ENCODE data around the gene MUC5AC.

DNA sequence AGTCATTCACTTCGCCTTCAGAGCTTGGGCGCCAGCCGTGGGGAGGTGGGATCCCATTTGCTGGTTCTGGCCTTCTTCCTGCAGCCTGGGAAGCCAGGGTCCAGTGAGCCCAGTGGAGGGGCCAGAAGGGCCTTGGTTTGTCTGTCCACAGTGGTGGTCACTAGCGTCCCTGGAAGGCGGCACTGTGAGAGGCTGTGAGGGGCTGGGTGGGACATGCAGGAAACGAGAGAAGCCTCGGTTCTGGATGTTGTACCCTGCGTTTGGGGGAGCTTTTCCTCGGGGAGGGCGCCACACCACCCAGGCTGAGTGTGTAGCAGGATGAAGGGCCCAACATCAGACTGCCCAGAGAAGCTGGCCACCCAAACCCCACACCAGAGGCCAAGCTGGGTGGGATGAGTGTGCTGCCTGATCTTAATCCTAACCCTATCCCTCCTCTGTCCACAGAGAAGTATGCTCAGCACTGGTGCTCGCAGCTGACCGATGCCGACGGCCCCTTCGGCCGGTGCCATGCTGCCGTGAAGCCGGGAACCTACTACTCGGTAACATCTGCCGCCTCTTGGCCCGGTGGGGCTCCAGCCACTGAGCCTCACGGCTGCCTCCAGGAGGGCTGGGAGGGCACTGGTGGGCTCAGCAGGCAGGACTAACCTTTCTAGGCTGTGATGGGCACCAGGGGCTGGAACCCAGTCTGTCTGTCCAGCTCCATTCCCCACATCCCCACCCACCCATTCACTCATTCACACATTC is 14.4 kb downstream of the MUC5AC start:
- TF ChIP-seq, protein P1, sequence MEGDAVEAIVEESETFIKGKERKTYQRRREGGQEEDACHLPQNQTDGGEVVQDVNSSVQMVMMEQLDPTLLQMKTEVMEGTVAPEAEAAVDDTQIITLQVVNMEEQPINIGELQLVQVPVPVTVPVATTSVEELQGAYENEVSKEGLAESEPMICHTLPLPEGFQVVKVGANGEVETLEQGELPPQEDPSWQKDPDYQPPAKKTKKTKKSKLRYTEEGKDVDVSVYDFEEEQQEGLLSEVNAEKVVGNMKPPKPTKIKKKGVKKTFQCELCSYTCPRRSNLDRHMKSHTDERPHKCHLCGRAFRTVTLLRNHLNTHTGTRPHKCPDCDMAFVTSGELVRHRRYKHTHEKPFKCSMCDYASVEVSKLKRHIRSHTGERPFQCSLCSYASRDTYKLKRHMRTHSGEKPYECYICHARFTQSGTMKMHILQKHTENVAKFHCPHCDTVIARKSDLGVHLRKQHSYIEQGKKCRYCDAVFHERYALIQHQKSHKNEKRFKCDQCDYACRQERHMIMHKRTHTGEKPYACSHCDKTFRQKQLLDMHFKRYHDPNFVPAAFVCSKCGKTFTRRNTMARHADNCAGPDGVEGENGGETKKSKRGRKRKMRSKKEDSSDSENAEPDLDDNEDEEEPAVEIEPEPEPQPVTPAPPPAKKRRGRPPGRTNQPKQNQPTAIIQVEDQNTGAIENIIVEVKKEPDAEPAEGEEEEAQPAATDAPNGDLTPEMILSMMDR (IDR thresholded peaks at IDR 0.05): no peak
- no peak for TF ChIP-seq POLR2A (IDR thresholded peaks at IDR 0.05)

All from adrenal gland (tissue), 5 donors.